Stimulated activated effector memory CD8-positive, alpha-beta T cell treated with anti-CD3 and anti-CD28 coated beads, Interleukin-12 subunit alpha, Interleukin-12 subunit beta, amount 100 ng/mL, for 72 hours (primary cell): ENCODE data around the gene YJEFN3.

Experiments used
- ATAC-seq: fragments of 150-1000 bp; cut with Tn5 transposase; 2 replicates; pipeline ENCODE4 v1.10.0; 2021
- DNase-seq, 2 donors: peaks; one replicate each; pipeline ENCODE4 v3.0.0; 2021 to 2022; ENCODE audit warnings: low spot score in 2 of 2
- H3K27ac Mint-ChIP-seq: one replicate; pipeline ENCODE4 v1.8.0; 2022; ENCODE audit warnings: mild to moderate bottlenecking, mixed read lengths
- H3K36me3 Mint-ChIP-seq: one replicate; pipeline ENCODE4 v1.8.0; 2022; ENCODE audit warnings: mild to moderate bottlenecking, mixed read lengths
- H3K4me1 Mint-ChIP-seq: one replicate; pipeline ENCODE4 v1.8.0; 2022; ENCODE audit warnings: mixed read lengths
- H3K4me3 Mint-ChIP-seq: one replicate; pipeline ENCODE4 v1.8.0; 2022; ENCODE audit warnings: mild to moderate bottlenecking, mixed read lengths
- H3K9me3 Mint-ChIP-seq: one replicate; pipeline ENCODE4 v1.8.0; 2022; ENCODE audit warnings: mixed read lengths

YJEFN3 gene

GRCh38 chr19:19528721-19529490 lies at the start of gene YJEFN3:
TSS of gene YJEFN3 (plus strand) at chr19:19528911. CDS start at chr19:19528933, 22 bp downstream.
- H3K27ac Mint-ChIP-seq = no peak within 1 kb of the TSS
- no peaks in the 10 kb centered on the region for H3K9me3 Mint-ChIP-seq
- peaks cover 14% of the 10 kb centered on the region for H3K4me1 Mint-ChIP-seq
- H3K4me3 Mint-ChIP-seq = no peak within 1 kb of the TSS
- DNase-seq (no peak), ATAC-seq (no peak)
- peaks cover 64% of the 10 kb centered on the region for H3K36me3 Mint-ChIP-seq

GRCh38 chr19:19480688-19481087 lies 48.0 kb upstream of the YJEFN3 start:
- Mint-ChIP-seq H3K27ac (peak overlapping the region; percentile 40), H3K9me3 (no peaks in the 10 kb centered on the region), H3K4me3 (no peak overlapping the region), H3K36me3 (peaks cover 68% of the 10 kb centered on the region), H3K4me1 (peaks cover 63% of the 10 kb centered on the region)
- DNase-seq (no peak), ATAC-seq (peak; percentile 62)

GRCh38 chr19:19482809-19483596 lies 45.7 kb upstream of the YJEFN3 start:
- peaks cover 60% of the 10 kb centered on the region for H3K4me1 Mint-ChIP-seq
- H3K27ac Mint-ChIP-seq = peak overlapping the region; percentile 85
- peaks cover 63% of the 10 kb centered on the region for H3K36me3 Mint-ChIP-seq
- ATAC-seq (peak; percentile 33), DNase-seq (no peak)
- no peaks in the 10 kb centered on the region for H3K9me3 Mint-ChIP-seq
- no peak overlapping the region for H3K4me3 Mint-ChIP-seq

- H3K4me3 Mint-ChIP-seq = no peak overlapping the region
- no peaks in the 10 kb centered on the region for H3K9me3 Mint-ChIP-seq
- H3K27ac Mint-ChIP-seq = peak overlapping the region; percentile 97
- peaks cover 48% of the 10 kb centered on the region for H3K36me3 Mint-ChIP-seq
- ATAC-seq (no peak), DNase-seq (no peak)
- H3K4me1 Mint-ChIP-seq = peaks cover 77% of the 10 kb centered on the region
These were observed 43.3 kb upstream of the YJEFN3 start for GRCh38 chr19:19485161-19485997.

- Mint-ChIP-seq H3K4me1 (peaks cover 76% of the 10 kb centered on the region), H3K36me3 (peaks cover 53% of the 10 kb centered on the region), H3K9me3 (no peaks in the 10 kb centered on the region), H3K27ac (peak overlapping the region; percentile 97), H3K4me3 (no peak overlapping the region)
- no peak for DNase-seq
- ATAC-seq = no peak
These were observed 42.8 kb upstream of the YJEFN3 start for GRCh38 chr19:19485998-19486290.

GRCh38 chr19:19486343-19487076 lies 42.2 kb upstream of the YJEFN3 start:
- Mint-ChIP-seq H3K4me1 (peaks cover 70% of the 10 kb centered on the region), H3K9me3 (no peaks in the 10 kb centered on the region), H3K36me3 (peaks cover 58% of the 10 kb centered on the region), H3K4me3 (no peak overlapping the region), H3K27ac (peak overlapping the region; percentile 97)
- ATAC-seq (no peak), DNase-seq (no peak)

GRCh38 chr19:19487077-19487949 lies 41.4 kb upstream of the YJEFN3 start:
- Mint-ChIP-seq H3K36me3 (peaks cover 57% of the 10 kb centered on the region), H3K4me3 (peak overlapping the region; percentile 19)

GRCh38 chr19:19487950-19488874 lies 40.5 kb upstream of the YJEFN3 start:
- Mint-ChIP-seq H3K4me1 (peaks cover 56% of the 10 kb centered on the region), H3K4me3 (peak overlapping the region; percentile 58), H3K9me3 (no peaks in the 10 kb centered on the region), H3K27ac (peak overlapping the region; percentile 97), H3K36me3 (peaks cover 57% of the 10 kb centered on the region)
- ATAC-seq = no peak
- DNase-seq = no peak

More at GRCh38 chr19:19487077-19487949, 41.4 kb upstream of the YJEFN3 start:
- Mint-ChIP-seq H3K27ac (peak overlapping the region; percentile 97), H3K9me3 (no peaks in the 10 kb centered on the region), H3K4me1 (peaks cover 64% of the 10 kb centered on the region)
- DNase-seq (no peak), ATAC-seq (no peak)

GRCh38 chr19:19488875-19489690 lies 39.6 kb upstream of the YJEFN3 start:
- H3K4me1 Mint-ChIP-seq = peaks cover 54% of the 10 kb centered on the region

GRCh38 chr19:19489804-19490204 lies 38.9 kb upstream of the YJEFN3 start:
- ATAC-seq (no peak), DNase-seq (no peak)
- Mint-ChIP-seq H3K4me1 (peaks cover 56% of the 10 kb centered on the region), H3K9me3 (no peaks in the 10 kb centered on the region), H3K4me3 (peak overlapping the region; percentile 58), H3K27ac (peak overlapping the region; percentile 97), H3K36me3 (peaks cover 57% of the 10 kb centered on the region)

More at GRCh38 chr19:19488875-19489690, 39.6 kb upstream of the YJEFN3 start:
- ATAC-seq (peak; percentile 92), DNase-seq (peak; percentile 56 to 89)
- Mint-ChIP-seq H3K9me3 (no peaks in the 10 kb centered on the region), H3K27ac (peak overlapping the region; percentile 97), H3K4me3 (peak overlapping the region; percentile 58), H3K36me3 (peaks cover 57% of the 10 kb centered on the region)

- Mint-ChIP-seq H3K27ac (peak overlapping the region; percentile 97), H3K4me1 (peaks cover 52% of the 10 kb centered on the region), H3K36me3 (peaks cover 62% of the 10 kb centered on the region), H3K9me3 (no peaks in the 10 kb centered on the region), H3K4me3 (peak overlapping the region; percentile 58)
- ATAC-seq (peak; percentile 31), DNase-seq (peak; percentile 65 to 88)
These were observed 38.3 kb upstream of the YJEFN3 start for GRCh38 chr19:19490214-19490968.
